ENCODE measurements around the gene TTF2. TPM values are rescaled to one million over a fixed set of nuclear protein-coding genes. Genes with fewer than 3 reads are reported as not detected.

Gene TTF2
- total RNA-seq, 4 donors from 2014 or later: 12.1 to 59.4 (median 28.5) TPM

DNA sequence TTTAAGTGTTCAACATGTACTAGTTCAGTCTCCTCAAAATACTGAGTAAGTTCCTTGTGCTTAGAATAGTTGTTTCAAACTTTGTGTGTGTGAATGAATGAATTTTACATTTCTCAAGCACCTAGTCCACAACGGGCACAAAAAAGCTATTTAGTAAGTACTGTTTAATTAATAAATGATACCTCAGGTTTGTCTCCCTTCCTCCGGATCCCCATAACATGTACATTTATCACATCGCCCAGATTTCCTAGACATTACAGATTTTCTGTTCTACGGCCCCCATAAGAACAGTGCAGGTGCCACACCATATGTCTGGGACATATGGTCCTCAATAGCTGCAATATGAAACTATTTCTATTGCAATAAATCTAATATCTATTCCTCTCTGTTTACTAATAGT, 1.3 kb upstream of the TTF2 start:
- H3K9me3 ChIP-seq: no peaks in the 10 kb centered on the region
- H3K36me3 ChIP-seq: no peaks in the 10 kb centered on the region
- TF ChIP-seq, protein P1, sequence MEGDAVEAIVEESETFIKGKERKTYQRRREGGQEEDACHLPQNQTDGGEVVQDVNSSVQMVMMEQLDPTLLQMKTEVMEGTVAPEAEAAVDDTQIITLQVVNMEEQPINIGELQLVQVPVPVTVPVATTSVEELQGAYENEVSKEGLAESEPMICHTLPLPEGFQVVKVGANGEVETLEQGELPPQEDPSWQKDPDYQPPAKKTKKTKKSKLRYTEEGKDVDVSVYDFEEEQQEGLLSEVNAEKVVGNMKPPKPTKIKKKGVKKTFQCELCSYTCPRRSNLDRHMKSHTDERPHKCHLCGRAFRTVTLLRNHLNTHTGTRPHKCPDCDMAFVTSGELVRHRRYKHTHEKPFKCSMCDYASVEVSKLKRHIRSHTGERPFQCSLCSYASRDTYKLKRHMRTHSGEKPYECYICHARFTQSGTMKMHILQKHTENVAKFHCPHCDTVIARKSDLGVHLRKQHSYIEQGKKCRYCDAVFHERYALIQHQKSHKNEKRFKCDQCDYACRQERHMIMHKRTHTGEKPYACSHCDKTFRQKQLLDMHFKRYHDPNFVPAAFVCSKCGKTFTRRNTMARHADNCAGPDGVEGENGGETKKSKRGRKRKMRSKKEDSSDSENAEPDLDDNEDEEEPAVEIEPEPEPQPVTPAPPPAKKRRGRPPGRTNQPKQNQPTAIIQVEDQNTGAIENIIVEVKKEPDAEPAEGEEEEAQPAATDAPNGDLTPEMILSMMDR (IDR thresholded peaks at IDR 0.05): no peak
- no peak for TF ChIP-seq POLR2A (IDR thresholded peaks at IDR 0.05)
- H3K27ac ChIP-seq: peak overlapping the region; percentile 85 to 91 (median 86)
- H3K4me3 ChIP-seq: peak overlapping the region in 3 of 4 donors; percentile 72 to 82 (median 77)
- no peak for DNase-seq
- no peaks in the 10 kb centered on the region for H3K27me3 ChIP-seq
- peaks cover 0 to 7% (median 0%) of the 10 kb centered on the region in 4 donors for H3K4me1 ChIP-seq

DNA sequence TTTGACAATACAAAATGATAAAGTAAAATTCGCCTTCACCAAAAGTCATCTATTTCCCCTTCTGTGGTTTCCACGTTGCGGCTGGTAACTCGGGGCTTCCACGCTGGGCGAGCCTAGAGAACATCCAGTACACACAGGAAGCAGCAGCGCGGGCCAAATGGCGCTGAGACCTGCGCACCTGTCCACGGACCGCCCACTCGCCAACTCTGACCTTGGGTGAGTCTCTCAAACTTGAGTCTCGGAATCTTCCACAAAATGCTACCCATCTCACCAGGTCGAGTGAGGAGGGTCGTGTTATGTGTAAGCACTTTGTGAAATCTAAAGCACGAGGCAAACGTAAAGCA, 820 bp upstream of the TTF2 start:
- Histone ChIP-seq H3K27ac (peak overlapping the region; percentile 85 to 91 (median 86)), H3K9me3 (no peaks in the 10 kb centered on the region), H3K36me3 (no peaks in the 10 kb centered on the region), H3K27me3 (no peaks in the 10 kb centered on the region), H3K4me1 (peaks cover 0 to 7% (median 0%) of the 10 kb centered on the region in 4 donors), H3K4me3 (peak overlapping the region; percentile 64 to 82 (median 74))
- TF ChIP-seq, protein P1 (IDR thresholded peaks at IDR 0.05): no peak
- TF ChIP-seq POLR2A (IDR thresholded peaks at IDR 0.05): no peak
- peak; percentile 83 to 92 (median 88) for DNase-seq

DNA sequence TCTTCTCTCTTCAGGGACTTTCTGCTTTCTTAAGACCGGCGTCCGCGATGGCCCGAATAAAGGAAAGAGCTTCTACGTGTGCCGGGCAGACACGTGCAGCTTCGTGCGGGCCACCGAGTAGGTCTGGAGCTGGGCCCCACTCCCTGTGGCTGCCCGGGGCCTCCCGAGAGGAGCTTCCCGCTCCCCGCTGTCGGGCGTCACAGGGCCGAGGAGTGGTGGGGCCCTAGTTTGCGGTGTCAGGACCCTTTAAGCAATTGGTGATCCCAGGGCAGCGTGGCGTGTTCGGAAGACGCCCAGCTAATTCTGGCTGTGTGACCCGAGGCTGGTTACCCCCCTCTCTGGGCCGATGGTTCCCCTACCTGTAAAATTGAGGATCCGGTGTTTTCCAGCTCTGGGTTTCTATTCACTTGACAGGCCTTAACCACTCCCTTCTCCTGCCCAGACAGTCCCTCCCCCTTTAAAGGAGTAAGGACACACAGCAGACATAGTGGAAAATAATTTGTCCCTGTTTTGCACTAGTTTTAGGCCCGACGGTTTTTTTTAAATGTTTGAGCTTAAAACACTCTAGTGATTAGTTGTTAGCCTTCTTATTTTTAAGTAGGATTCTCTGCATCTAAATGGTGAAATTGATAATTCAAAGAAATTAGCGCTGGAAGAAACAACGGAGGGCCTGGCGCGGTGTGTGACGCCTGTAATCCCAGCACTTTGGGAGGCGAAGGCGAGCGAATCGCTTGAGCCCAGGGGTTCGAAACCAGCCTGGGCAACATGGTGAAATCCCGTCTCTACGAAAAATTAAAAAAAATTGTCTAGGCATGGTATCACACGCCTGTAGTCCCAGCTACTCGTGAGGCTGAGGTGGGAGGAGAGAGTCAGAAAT, 553 bp downstream of the TTF2 start:
- peaks cover 0 to 7% (median 0%) of the 10 kb centered on the region in 4 donors for H3K4me1 ChIP-seq
- H3K4me3 ChIP-seq: peak overlapping the region; percentile 64 to 82 (median 74)
- no peaks in the 10 kb centered on the region for H3K27me3 ChIP-seq
- no peaks in the 10 kb centered on the region for H3K36me3 ChIP-seq
- H3K9me3 ChIP-seq: no peaks in the 10 kb centered on the region
- peak in 1 of 3 donors; percentile 24 for DNase-seq
- H3K27ac ChIP-seq: peak overlapping the region; percentile 59 to 91 (median 86)
- TF ChIP-seq POLR2A (IDR thresholded peaks at IDR 0.05): no peak
- TF ChIP-seq, protein P1 (IDR thresholded peaks at IDR 0.05): no peak

DNA sequence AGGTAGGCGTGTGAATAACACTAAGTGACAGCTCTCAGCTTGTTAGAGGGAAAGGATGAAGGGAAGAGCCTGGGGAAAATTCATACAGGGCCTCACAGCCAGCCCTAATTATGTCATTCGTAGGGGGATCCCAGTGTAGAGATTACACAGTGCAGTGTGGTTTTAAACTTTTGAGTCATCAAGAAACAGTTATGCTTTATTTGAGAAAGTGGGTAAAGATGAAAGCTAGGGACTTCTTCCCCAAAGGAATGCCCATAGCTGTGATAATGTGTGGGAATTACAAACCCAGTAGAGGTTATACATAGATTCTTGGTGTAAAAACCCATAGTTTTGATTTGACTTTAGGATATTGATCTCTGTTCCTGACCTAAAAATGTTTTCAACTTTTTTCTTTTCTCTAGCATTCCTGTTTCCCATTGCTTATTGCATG, 1.9 kb downstream of the TTF2 start:
- Histone ChIP-seq H3K27ac (no peak overlapping the region), H3K4me3 (no peak overlapping the region), H3K9me3 (no peaks in the 10 kb centered on the region), H3K36me3 (no peaks in the 10 kb centered on the region), H3K4me1 (peaks cover 0 to 7% (median 0%) of the 10 kb centered on the region in 4 donors), H3K27me3 (no peaks in the 10 kb centered on the region)
- DNase-seq: no peak
- TF ChIP-seq, protein P1 (IDR thresholded peaks at IDR 0.05): no peak
- TF ChIP-seq POLR2A (IDR thresholded peaks at IDR 0.05): no peak

DNA sequence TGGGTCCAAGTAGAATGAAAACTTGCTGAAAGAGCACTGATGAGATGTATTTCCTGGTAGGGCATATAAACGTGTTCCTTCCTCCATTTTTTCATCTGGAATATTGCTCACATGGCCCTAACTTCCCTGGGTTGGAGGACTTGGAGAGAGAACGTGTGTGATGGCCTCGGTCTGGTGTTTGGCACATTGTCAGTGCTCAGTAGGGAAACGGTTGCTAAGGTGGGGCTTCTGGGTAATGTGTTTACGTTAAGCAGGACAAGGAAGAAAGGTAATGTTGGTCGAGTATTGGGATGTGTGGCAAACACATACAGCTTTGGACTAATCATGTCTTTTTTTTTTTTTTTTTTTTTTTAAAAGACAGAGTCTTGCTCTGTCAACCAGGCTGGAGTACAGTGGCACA, 6.2 kb downstream of the TTF2 start:
- Histone ChIP-seq H3K27ac (no peak overlapping the region), H3K9me3 (no peaks in the 10 kb centered on the region)

More for the DNA sequence above, 6.2 kb downstream of the TTF2 start:
- no peak for TF ChIP-seq POLR2A (IDR thresholded peaks at IDR 0.05)
- TF ChIP-seq, protein P1 (IDR thresholded peaks at IDR 0.05): no peak
- DNase-seq: no peak
- Histone ChIP-seq H3K36me3 (no peaks in the 10 kb centered on the region), H3K4me3 (no peak overlapping the region), H3K4me1 (no peaks in the 10 kb centered on the region), H3K27me3 (no peaks in the 10 kb centered on the region)
